Activated CD4-positive, alpha-beta memory T cell treated with anti-CD3 and anti-CD28 coated beads for 36 hours (primary cell): ENCODE data around the gene SLC35A5. TPM values are rescaled to one million over a fixed set of nuclear protein-coding genes. Genes with fewer than 3 reads are reported as not detected.

Experiments
- CTCF ChIA-PET: fragments of 350-600 bp; sonication (Branson Sonifier 250); formaldehyde crosslinking; loops from one replicate; lab custom pipeline; 2021; ENCODE audit warnings: antibody characterized with exemption, inconsistent platforms; lab: Charles Lee
- POLR2A ChIA-PET: fragments of 350-600 bp; sonication (Branson Sonifier 250); formaldehyde crosslinking; loops from one replicate; lab custom pipeline; 2021; ENCODE audit warnings: antibody characterized with exemption; lab: Charles Lee
- DNase-seq: peaks from one replicate; pipeline ENCODE4 v3.0.0-alpha.2; 2020
- H3K27ac Mint-ChIP-seq: one replicate; pipeline ENCODE4 v1.8.0; 2021; ENCODE audit warnings: mixed read lengths
- H3K27me3 Mint-ChIP-seq: one replicate; pipeline ENCODE4 v1.8.0; 2021; ENCODE audit warnings: mixed read lengths
- H3K36me3 Mint-ChIP-seq: one replicate; pipeline ENCODE4 v1.8.0; 2021; ENCODE audit warnings: mixed read lengths
- H3K4me1 Mint-ChIP-seq: one replicate; pipeline ENCODE4 v1.8.0; 2021; ENCODE audit warnings: low read depth, mixed read lengths
- H3K4me3 Mint-ChIP-seq: one replicate; pipeline ENCODE4 v1.8.0; 2021; ENCODE audit warnings: mild to moderate bottlenecking, mixed read lengths
- H3K9me3 Mint-ChIP-seq: one replicate; pipeline ENCODE4 v1.8.0; 2021; ENCODE audit warnings: mixed read lengths
- intact Hi-C: fragments of 100-400 bp; cut with micrococcal nuclease; formaldehyde crosslinking; loops from one replicate; pipeline ENCODE4 v1.15.1; 2023
- total RNA-seq, 2 experiments: library from RNA; stranded (reverse); gene quantifications; one replicate each; pipeline ENCODE4 v1.2.3, GENCODE V29; 2021

The SLC35A5 gene
- total RNA-seq, 2 experiments from 2014 or later, result 15.5 to 17.8 TPM

GRCh38 chr3:112605285-112605684 is 43.4 kb downstream of the SLC35A5 start:
- DNase-seq, result peak; percentile 15
- Mint-ChIP-seq H3K4me3 (no peak overlapping the region), H3K36me3 (no peaks in the 10 kb centered on the region), H3K9me3 (no peaks in the 10 kb centered on the region), H3K4me1 (peaks cover 17% of the 10 kb centered on the region), H3K27me3 (peaks cover 10% of the 10 kb centered on the region), H3K27ac (no peak overlapping the region)
- intact Hi-C loops, result no loop called here
- ChIA-PET POLR2A (no interaction called here), CTCF (interaction anchor here (1.0 kb wide), 1 partner anchor 26 kb away, joined by 3 read pairs; no protein-coding TSS in a partner anchor)

- peaks cover 17% of the 10 kb centered on the region for H3K4me1 Mint-ChIP-seq
- POLR2A ChIA-PET, result no interaction called here
- no peak overlapping the region for H3K27ac Mint-ChIP-seq
- intact Hi-C loops, result no loop called here
- no peak for DNase-seq
- H3K9me3 Mint-ChIP-seq, result no peaks in the 10 kb centered on the region
- CTCF ChIA-PET, result interaction anchor here (1.0 kb wide), 1 partner anchor 26 kb away, joined by 3 read pairs; no protein-coding TSS in a partner anchor
- H3K27me3 Mint-ChIP-seq, result peaks cover 11% of the 10 kb centered on the region
- H3K4me3 Mint-ChIP-seq, result no peak overlapping the region
- H3K36me3 Mint-ChIP-seq, result no peaks in the 10 kb centered on the region
Observed at GRCh38 chr3:112606098-112606497, 44.3 kb downstream of the SLC35A5 start.

GRCh38 chr3:112607863-112608262 is 46.0 kb downstream of the SLC35A5 start:
- Mint-ChIP-seq H3K9me3 (no peaks in the 10 kb centered on the region), H3K36me3 (no peaks in the 10 kb centered on the region), H3K4me1 (peaks cover 7% of the 10 kb centered on the region), H3K27ac (no peak overlapping the region), H3K27me3 (peaks cover 14% of the 10 kb centered on the region), H3K4me3 (no peak overlapping the region)
- intact Hi-C loops, result no loop called here
- ChIA-PET POLR2A (no interaction called here), CTCF (interaction anchor here (0.7 kb wide), 1 partner anchor 13 kb away, joined by 3 read pairs; no protein-coding TSS in a partner anchor)
- DNase-seq, result no peak

- Mint-ChIP-seq H3K4me1 (peaks cover under 1% of the 10 kb centered on the region), H3K9me3 (no peaks in the 10 kb centered on the region), H3K27ac (no peak overlapping the region), H3K4me3 (no peak overlapping the region), H3K36me3 (no peaks in the 10 kb centered on the region), H3K27me3 (peaks cover 15% of the 10 kb centered on the region)
- intact Hi-C loops, result no loop called here
- CTCF ChIA-PET, result no interaction called here
- POLR2A ChIA-PET, result no interaction called here
- no peak for DNase-seq
Observed at GRCh38 chr3:112610121-112610520, 48.3 kb downstream of the SLC35A5 start.

GRCh38 chr3:112611752-112612515 is 50.1 kb downstream of the SLC35A5 start:
- H3K4me3 Mint-ChIP-seq, result no peak overlapping the region
- DNase-seq, result no peak
- H3K27ac Mint-ChIP-seq, result no peak overlapping the region
- intact Hi-C loops, result no loop called here
- POLR2A ChIA-PET, result no interaction called here
- peaks cover 12% of the 10 kb centered on the region for H3K27me3 Mint-ChIP-seq
- CTCF ChIA-PET, result interaction anchor here (1.4 to 2.2 kb wide), 3 partner anchors 16 to 31 kb away, joined by 5 to 7 read pairs (median 6); no protein-coding TSS in a partner anchor
- H3K9me3 Mint-ChIP-seq, result no peaks in the 10 kb centered on the region
- no peaks in the 10 kb centered on the region for H3K4me1 Mint-ChIP-seq
- no peaks in the 10 kb centered on the region for H3K36me3 Mint-ChIP-seq

- intact Hi-C loops, result no loop called here
- Mint-ChIP-seq H3K9me3 (no peaks in the 10 kb centered on the region), H3K4me3 (no peak overlapping the region), H3K27ac (no peak overlapping the region), H3K4me1 (no peaks in the 10 kb centered on the region), H3K27me3 (peaks cover 3% of the 10 kb centered on the region), H3K36me3 (no peaks in the 10 kb centered on the region)
- POLR2A ChIA-PET, result no interaction called here
- DNase-seq, result no peak
- CTCF ChIA-PET, result interaction anchor here (1.0 kb wide), 1 partner anchor 34 kb away, joined by 3 read pairs; no protein-coding TSS in a partner anchor
Observed at GRCh38 chr3:112615989-112616731, 54.3 kb downstream of the SLC35A5 start.

- no peak overlapping the region for H3K4me3 Mint-ChIP-seq
- no peaks in the 10 kb centered on the region for H3K36me3 Mint-ChIP-seq
- H3K27ac Mint-ChIP-seq, result no peak overlapping the region
- POLR2A ChIA-PET, result no interaction called here
- peaks cover 2% of the 10 kb centered on the region for H3K27me3 Mint-ChIP-seq
- no peaks in the 10 kb centered on the region for H3K9me3 Mint-ChIP-seq
- no peak for DNase-seq
- no peaks in the 10 kb centered on the region for H3K4me1 Mint-ChIP-seq
- intact Hi-C loops, result no loop called here
- CTCF ChIA-PET, result interaction anchor here (1.0 kb wide), 1 partner anchor 35 kb away, joined by 3 read pairs; no protein-coding TSS in a partner anchor
Observed at GRCh38 chr3:112617285-112617684, 55.4 kb downstream of the SLC35A5 start.

- Mint-ChIP-seq H3K27ac (no peak overlapping the region), H3K4me1 (no peaks in the 10 kb centered on the region), H3K36me3 (no peaks in the 10 kb centered on the region), H3K4me3 (no peak overlapping the region), H3K9me3 (no peaks in the 10 kb centered on the region), H3K27me3 (peaks cover 5% of the 10 kb centered on the region)
- CTCF ChIA-PET, result interaction anchor here (0.6 kb wide), 1 partner anchor 26 kb away, joined by 3 read pairs; no protein-coding TSS in a partner anchor
- intact Hi-C loops, result no loop called here
- no peak for DNase-seq
- POLR2A ChIA-PET, result no interaction called here
Observed at GRCh38 chr3:112619295-112619694, 57.5 kb downstream of the SLC35A5 start.

- Mint-ChIP-seq H3K27ac (no peak overlapping the region), H3K4me1 (no peaks in the 10 kb centered on the region), H3K4me3 (no peak overlapping the region), H3K9me3 (no peaks in the 10 kb centered on the region), H3K27me3 (peaks cover 5% of the 10 kb centered on the region), H3K36me3 (no peaks in the 10 kb centered on the region)
- ChIA-PET POLR2A (no interaction called here), CTCF (interaction anchor here (1.4 kb wide), 1 partner anchor 186 kb away, joined by 3 read pairs; no protein-coding TSS in a partner anchor)
- no peak for DNase-seq
- intact Hi-C loops, result no loop called here
Observed at GRCh38 chr3:112623213-112623612, 61.4 kb downstream of the SLC35A5 start.

GRCh38 chr3:112623717-112624116 is 61.9 kb downstream of the SLC35A5 start:
- Mint-ChIP-seq H3K36me3 (no peaks in the 10 kb centered on the region), H3K27ac (no peak overlapping the region), H3K9me3 (no peaks in the 10 kb centered on the region), H3K27me3 (peaks cover 5% of the 10 kb centered on the region), H3K4me3 (no peak overlapping the region), H3K4me1 (no peaks in the 10 kb centered on the region)
- intact Hi-C loops, result no loop called here
- CTCF ChIA-PET, result interaction anchor here (1.4 kb wide), 1 partner anchor 186 kb away, joined by 3 read pairs; no protein-coding TSS in a partner anchor
- POLR2A ChIA-PET, result no interaction called here
- DNase-seq, result no peak

GRCh38 chr3:112627419-112627818 is 65.6 kb downstream of the SLC35A5 start:
- POLR2A ChIA-PET, result no interaction called here
- intact Hi-C loops, result no loop called here
- no peaks in the 10 kb centered on the region for H3K36me3 Mint-ChIP-seq

GRCh38 chr3:112627919-112628466 is 66.1 kb downstream of the SLC35A5 start:
- intact Hi-C loops, result no loop called here
- H3K9me3 Mint-ChIP-seq, result no peaks in the 10 kb centered on the region
- H3K4me1 Mint-ChIP-seq, result peaks cover 6% of the 10 kb centered on the region
- H3K4me3 Mint-ChIP-seq, result no peak overlapping the region
- ChIA-PET CTCF (interaction anchor here (1.1 to 1.4 kb wide), 3 partner anchors 14 to 107 kb away, joined by 3 to 5 read pairs (median 4); partner anchors contain the start of gene CCDC80), POLR2A (no interaction called here)
- peaks cover 5% of the 10 kb centered on the region for H3K27me3 Mint-ChIP-seq
- H3K27ac Mint-ChIP-seq, result no peak overlapping the region
- no peak for DNase-seq
- H3K36me3 Mint-ChIP-seq, result no peaks in the 10 kb centered on the region

More at GRCh38 chr3:112627419-112627818, 65.6 kb downstream of the SLC35A5 start:
- CTCF ChIA-PET, result interaction anchor here (1.4 kb wide), 1 partner anchor 15 kb away, joined by 3 read pairs; no protein-coding TSS in a partner anchor
- Mint-ChIP-seq H3K27me3 (peaks cover 5% of the 10 kb centered on the region), H3K4me1 (peaks cover 6% of the 10 kb centered on the region), H3K27ac (no peak overlapping the region), H3K9me3 (no peaks in the 10 kb centered on the region), H3K4me3 (no peak overlapping the region)
- DNase-seq, result no peak
